ENCODE data around the gene GNAL.
"Not testable (repeated sequence)": the region's sequence is repeated elsewhere in the genome, so short reads cannot be mapped to it uniquely, and the experiment has no call there.

The GNAL gene

DNA sequence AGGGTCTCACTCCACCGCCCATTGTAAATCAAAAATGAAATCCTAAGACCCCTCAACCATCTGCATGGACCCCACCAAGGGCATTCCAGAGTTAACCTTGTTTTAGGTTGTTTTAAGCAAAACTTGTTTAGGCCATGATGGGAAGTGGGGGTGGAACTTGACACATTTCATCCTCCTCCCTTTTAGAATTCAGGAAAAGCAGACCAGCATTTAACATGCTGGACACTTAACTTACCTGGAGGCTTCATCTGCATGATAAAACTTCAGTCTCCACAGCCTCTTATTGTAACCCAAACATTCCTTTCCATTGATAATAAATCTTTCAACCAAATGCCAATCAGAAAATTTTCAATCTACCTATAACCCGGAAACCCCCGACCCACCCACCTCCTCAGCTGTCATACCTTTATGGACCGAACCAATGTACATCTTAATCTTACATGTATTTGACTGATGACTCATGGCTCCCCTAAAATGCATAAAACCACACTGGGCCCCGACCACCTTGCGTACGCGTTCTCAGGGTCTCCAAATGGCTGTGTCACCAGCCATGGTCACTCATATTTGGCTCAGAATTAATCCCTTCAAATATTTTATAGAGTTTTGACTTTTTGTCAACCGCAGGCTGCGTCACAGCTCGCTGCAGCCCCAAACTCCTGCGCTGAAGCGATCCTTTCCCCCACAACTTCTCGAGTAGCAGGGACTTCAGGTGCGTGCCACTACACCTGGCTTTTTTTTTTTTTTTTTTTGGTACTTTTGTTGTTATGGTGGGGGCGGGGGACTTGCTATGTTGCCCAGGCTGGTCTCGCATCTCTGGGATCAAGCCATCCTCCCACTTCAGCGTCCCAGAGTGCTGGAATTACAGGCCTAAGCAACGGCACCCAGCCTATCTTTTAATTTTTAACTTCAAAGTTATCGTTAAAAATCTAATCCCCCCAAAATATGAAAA lies 218.1 kb downstream of the GNAL start:
- DNase-seq (ENCODE audit: low read depth): no peak

DNA sequence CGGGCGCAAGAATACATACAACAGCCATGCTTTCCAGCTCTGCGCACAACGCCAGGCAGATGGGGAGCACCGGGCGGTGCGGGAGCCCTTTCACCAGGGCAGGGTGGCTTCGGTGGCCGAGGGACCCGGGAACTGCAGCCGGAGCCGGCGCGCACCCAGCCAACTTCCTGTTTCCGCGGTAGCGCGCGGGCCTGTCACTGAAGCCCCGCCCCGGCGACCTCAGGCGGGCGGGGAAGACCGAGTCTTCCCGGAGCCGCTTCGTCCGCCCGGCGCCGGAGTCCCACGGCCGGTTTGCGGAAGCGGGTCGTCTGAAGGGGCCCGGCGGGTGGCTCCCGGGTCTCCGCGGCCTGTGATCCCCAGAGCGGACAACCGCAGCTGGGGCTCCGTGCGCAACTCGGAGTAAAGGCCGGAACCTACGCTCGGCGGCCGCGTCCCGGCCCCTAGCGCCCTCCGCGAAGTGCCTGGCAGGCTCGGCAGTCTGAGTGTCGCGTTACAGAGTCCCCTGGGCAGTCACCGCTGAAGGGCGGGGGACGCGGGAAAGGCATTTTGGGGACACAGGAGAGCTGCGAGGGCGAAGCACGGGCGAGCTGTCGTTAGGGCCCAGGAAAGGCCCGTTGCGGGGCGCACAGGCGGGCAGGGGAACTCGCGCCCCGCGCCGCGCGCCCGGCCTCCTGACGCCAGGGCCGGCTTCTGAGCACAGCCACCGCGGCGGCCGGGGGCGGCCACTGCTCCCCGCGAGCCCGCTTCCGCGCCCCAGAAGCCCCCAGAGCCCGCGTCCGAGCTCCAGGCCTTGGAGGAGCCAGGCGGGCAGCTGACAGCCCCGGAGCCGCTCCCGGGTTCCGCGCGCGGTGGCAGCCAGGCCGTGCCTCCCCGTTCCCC lies 219.4 kb downstream of the GNAL start, which contains the start of gene MPPE1:
TSS of gene MPPE1 (minus strand) at position 136 of the 879 bp plus-strand sequence. CDS start 11,053 bp downstream, outside the sequence.
- DNase-seq (ENCODE audit: low read depth): peak; percentile 51

DNA sequence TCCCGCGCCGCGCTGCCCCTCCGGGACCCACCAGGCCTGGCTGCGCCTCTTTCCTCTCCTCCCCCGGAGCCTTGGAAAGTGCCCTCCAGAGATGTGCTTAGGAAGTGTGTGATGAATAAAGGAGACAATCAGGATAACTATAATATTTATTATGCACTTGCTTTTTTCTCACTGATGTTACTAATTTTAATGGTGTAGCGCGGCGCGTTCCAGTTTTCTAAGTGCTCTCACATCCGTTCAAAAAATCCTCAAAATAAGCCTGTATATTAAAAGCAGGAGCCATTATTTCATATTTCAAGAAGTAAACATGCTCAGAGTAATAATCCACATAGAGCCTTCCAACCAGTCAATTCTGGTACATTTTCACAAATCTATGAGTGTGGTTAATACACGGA lies 220.0 kb downstream of the GNAL start:
- no peak for DNase-seq (ENCODE audit: low read depth)

DNA sequence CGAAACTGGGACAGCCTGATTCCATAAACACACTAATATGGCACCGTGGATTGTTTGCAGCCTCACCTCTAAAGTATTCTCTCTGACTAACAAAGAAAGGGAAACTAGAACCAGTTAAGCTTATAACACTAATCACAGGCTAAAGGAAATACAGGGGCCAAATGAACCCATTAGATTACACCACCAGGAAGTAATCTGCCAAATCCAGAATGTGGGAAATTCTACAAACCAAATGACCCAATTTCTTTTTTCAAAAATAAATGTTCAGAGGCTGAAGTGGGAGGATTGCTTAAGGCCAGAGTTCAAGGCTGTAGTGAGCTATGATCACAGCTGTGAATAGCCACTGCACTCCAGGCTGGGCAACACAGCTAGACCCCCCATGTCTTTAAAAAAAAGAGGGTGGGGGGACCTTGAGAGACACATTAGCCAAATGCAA lies 220.5 kb downstream of the GNAL start:
- no peak for DNase-seq (ENCODE audit: low read depth)

DNA sequence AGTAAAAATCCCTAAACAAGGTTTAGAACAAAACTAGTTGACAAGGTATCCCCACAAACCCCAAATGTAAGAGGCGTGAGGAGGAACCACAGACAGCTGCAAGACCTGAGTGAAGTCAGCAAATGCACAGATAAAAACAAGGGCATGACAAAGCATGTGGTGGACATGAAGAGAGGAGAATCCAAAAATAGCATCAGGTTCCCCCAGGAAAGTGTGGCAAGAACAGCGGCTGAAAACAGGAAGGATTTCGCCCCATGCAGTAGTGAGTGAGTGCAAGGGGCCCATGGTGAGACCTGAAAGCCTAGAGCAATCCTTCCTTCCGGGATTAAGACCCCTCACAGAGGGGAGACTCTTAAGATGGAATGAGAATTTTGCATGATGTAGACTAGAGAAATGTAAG lies 227.8 kb downstream of the GNAL start:
- not testable (repeated sequence) for DNase-seq (ENCODE audit: low read depth)

DNA sequence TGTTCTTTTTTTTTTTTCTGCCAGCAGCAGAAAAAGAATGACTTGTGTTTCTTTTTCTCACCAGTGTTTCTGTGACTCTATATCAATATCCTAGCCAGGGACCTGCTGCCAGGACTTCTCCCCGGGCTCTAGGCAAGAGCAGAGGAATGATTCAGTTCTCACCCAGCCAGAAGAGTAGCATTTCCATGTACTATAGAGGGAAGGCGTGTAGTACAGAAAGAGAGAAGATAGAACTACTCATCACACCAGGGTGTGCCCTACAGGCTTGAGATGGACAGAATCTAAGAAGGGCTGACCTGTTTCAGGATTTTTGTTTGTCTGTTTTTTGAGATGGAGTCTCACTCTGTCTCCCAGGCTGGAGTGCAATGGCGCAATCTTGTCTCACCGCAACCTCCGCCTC lies 230.5 kb downstream of the GNAL start:
- DNase-seq (ENCODE audit: low read depth): not testable (repeated sequence)

DNA sequence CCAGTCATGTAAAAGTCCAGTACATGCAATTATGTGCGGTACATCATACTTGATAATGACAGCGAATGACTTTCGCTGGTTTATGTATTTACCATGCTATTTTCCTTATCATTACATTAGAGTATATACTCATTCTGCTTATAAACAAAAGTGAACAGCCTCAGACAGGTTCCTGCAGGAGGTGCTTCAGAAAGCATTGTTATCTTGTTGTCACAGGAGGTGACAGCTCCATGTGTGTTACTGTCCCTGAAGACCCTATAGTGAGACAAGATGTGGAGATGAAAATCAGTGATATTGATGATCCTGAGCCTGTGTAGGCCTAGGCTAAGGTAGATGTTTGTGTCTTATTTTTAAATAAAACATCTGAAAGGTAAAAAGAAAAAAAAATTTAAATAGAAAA lies 234.4 kb downstream of the GNAL start:
- no peak for DNase-seq (ENCODE audit: low read depth)

DNA sequence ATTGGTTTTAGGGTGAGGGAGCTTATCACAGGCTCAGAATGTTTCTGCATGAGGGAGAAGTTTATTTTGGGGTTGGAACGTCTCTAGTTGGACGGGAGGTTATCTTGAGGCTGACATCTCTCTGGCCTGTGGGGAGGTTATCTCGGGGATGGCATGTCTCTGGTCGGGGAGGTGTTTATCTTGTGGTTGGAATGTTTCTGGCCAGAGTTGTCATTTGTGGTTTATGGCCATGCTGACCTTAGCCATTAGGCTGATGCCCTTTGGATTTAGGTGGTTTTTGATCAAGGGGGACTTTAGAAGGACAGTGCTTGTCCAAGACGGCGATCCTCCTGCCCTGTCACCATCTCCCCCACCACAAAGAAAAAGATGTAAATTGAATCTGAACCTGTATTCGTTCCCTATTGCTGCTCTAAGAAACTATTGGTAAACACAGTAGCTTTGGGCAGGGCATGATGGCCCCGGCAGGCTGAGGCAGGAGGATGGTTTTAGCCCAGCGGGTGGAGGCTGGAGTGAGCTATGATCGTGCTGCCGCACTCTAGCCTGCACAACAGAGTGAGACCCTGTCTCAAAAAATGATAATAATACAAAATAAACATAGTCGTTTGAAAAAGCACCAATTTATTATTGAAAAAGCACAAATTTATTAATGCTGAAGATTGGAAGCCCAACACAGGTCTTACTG lies 236.9 kb downstream of the GNAL start:
- DNase-seq (ENCODE audit: low read depth): no peak

DNA sequence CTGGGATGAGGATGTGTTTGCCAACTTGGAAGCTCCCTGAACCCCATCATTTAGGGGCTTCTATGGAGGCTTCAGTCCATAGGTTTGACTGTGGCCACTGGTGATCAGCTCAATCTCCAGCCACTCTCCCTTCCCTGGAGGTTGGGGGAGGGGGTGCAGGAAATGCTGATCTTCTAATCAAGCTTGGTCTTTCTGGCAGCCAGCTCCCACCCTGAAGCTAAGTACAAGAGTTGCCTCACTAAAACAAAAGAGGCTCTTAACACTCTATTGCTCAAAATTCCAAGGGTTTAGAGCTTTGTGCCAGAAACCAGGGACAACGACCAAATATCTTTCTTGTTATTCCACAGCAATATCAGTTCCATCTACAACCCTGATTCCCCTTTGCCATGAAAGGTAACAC lies 238.4 kb downstream of the GNAL start:
- DNase-seq (ENCODE audit: low read depth): no peak

DNA sequence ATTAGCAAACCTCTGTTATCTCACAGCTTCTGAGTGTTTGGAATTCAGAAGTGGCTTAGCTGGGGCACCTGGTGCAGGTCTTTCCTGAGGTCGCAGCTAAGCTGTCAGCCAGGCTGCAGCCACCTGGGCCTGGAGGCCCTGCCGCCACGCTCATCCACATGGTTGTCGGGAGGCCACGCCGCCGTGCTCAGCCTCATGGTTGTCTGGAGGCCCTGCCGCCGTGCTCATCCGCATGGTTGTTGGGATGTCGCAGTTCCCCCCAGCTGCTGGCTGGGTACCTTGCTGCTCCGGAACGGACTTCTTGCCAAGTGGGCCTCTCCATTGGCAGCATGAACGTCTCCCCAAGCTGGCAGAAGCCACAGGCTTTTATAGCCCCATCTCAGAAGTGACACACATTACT lies 243.3 kb downstream of the GNAL start:
- DNase-seq (ENCODE audit: low read depth): no peak

Measured in HS-27A (cell line).